Endothelial cell of umbilical vein (primary cell): ENCODE measurements around the gene TSPAN31. TPM values are rescaled to one million over a fixed set of nuclear protein-coding genes. Genes with fewer than 3 reads are reported as not detected.

Experiments
- BruUV-seq: library from RNA; stranded (reverse); fragments of 400-500 nt; replicated peaks from 2 replicates; lab custom pipeline; 2021; lab: Mats Ljungman, UMichigan
- CTCF ChIA-PET: fragments of 300-600, 350-600 bp; sonication (Branson Sonifier 250); formaldehyde crosslinking; loops from one replicate; lab custom pipeline; 2021; ENCODE audit warnings: antibody characterized with exemption, inconsistent platforms; lab: Charles Lee
- POLR2A ChIA-PET: fragments of 300-600, 350-600 bp; sonication (Branson Sonifier 250); formaldehyde crosslinking; loops from one replicate; lab custom pipeline; 2021; ENCODE audit warnings: antibody characterized with exemption, inconsistent platforms; lab: Charles Lee
- DNase-seq: peaks from one replicate; pipeline ENCODE4 v3.0.0-alpha.2; 2011; ENCODE audit warnings: low read depth, low spot score
- FAIRE-seq: peaks from 2 replicates; lab custom pipeline; 2011; peaks lifted over from hg19 to GRCh38; lab: Jason Lieb, UNC
- H2AFZ ChIP-seq: 2 replicates; pipeline ENCODE4 v1.6.0; 2012; ENCODE audit warnings: low read depth, low read length, control low read depth, inconsistent platforms
- H3K27ac ChIP-seq: 2 replicates; pipeline ENCODE4 v1.5.1; 2011; ENCODE audit warnings: low read depth, mild to moderate bottlenecking, control low read depth, low read length, moderate library complexity; ENCODE audit not compliant: insufficient read depth
- H3K27me3 ChIP-seq, 2 experiments: 2 replicates each; pipeline versions ENCODE4 v1.6.0 to v1.6.1; 2011; ENCODE audit warnings: low read length in 2 of 2, mixed read lengths in 1 of 2; ENCODE audit not compliant: control insufficient read depth in 2 of 2, insufficient read depth in 2 of 2
- H3K36me3 ChIP-seq, 2 experiments: 2 replicates in 1 of 2; 3 replicates in 1 of 2; pipeline ENCODE4 v1.5.1; 2011; ENCODE audit warnings: low read length in 2 of 2, mild to moderate bottlenecking in 1 of 2, moderate library complexity in 1 of 2; ENCODE audit not compliant: control insufficient read depth in 2 of 2, insufficient read depth in 2 of 2; ENCODE audit errors: extremely low read depth in 1 of 2
- H3K4me1 ChIP-seq: 3 replicates; pipeline ENCODE4 v1.5.1; 2011; ENCODE audit warnings: mild to moderate bottlenecking, low read length; ENCODE audit not compliant: control insufficient read depth, insufficient read depth; ENCODE audit errors: extremely low read depth
- H3K4me2 ChIP-seq: 2 replicates; pipeline ENCODE4 v1.6.1; 2011; ENCODE audit warnings: low read length, control low read depth, mixed read lengths; ENCODE audit not compliant: insufficient read depth
- H3K4me3 ChIP-seq, 3 experiments: fragments of 200-600 bp in 1 of 3; sonication (generic), shearing (Covaris generic) in 1 of 3; replicated peaks in 1 of 3; 2 replicates each; pipeline ENCODE4 v1.5.1; 2011 to 2016; ENCODE audit warnings: control low read depth in 3 of 3, low read length in 3 of 3, mild to moderate bottlenecking in 2 of 3, inconsistent platforms in 1 of 3, low read depth in 1 of 3, moderate library complexity in 1 of 3; ENCODE audit not compliant: insufficient read depth in 1 of 3
- H3K79me2 ChIP-seq: 2 replicates; pipeline ENCODE4 v1.6.0; 2012; ENCODE audit warnings: low read length, inconsistent platforms; ENCODE audit not compliant: control insufficient read depth, insufficient read depth
- H3K9ac ChIP-seq: replicated peaks from 2 replicates; pipeline ENCODE3; 2011; ENCODE audit warnings: low read length, control low read depth; ENCODE audit not compliant: insufficient read depth; ENCODE audit errors: extremely low read depth
- H3K9me1 ChIP-seq: replicated peaks from 3 replicates; pipeline ENCODE4 v1.6.0; 2011; ENCODE audit warnings: mild to moderate bottlenecking, low read length; ENCODE audit not compliant: control insufficient read depth, insufficient read depth; ENCODE audit errors: extremely low read depth
- H3K9me3 ChIP-seq: replicated peaks from 2 replicates; pipeline ENCODE4 v1.5.1; 2012; ENCODE audit warnings: low read length, inconsistent platforms; ENCODE audit not compliant: control insufficient read depth, insufficient read depth
- H4K20me1 ChIP-seq: replicated peaks from 2 replicates; pipeline ENCODE3; 2011; ENCODE audit warnings: mild to moderate bottlenecking, low read length; ENCODE audit not compliant: control insufficient read depth, insufficient read depth; ENCODE audit errors: extremely low read depth
- FOS ChIP-seq: IDR thresholded peaks from 2 replicates; pipeline ENCODE4 v1.6.1; 2011; ENCODE audit warnings: mild to moderate bottlenecking, low read length, moderate library complexity, borderline replicate concordance; ENCODE audit not compliant: insufficient read depth
- GATA2 ChIP-seq: IDR thresholded peaks from 2 replicates; pipeline ENCODE4 v1.7.0; 2011; ENCODE audit warnings: low read depth, mild to moderate bottlenecking, moderate library complexity, mixed read lengths, low read length; ENCODE audit not compliant: insufficient read length, insufficient read depth
- JUN ChIP-seq: IDR thresholded peaks from 2 replicates; pipeline ENCODE4 v1.6.1; 2011; ENCODE audit warnings: borderline replicate concordance, low read depth; ENCODE audit not compliant: insufficient read length, insufficient read depth
- MYC ChIP-seq: IDR thresholded peaks from one replicate; pipeline ENCODE4 v1.6.1; 2011; ENCODE audit warnings: mild to moderate bottlenecking, low read depth, low read length
- POLR2A ChIP-seq: IDR thresholded peaks from 2 replicates; pipeline ENCODE4 v1.6.1; 2012; ENCODE audit warnings: low read depth, mild to moderate bottlenecking, control low read depth, low read length
- POLR2AphosphoS5 ChIP-seq: IDR thresholded peaks from 2 replicates; pipeline ENCODE4 v1.6.1; 2012; ENCODE audit warnings: low read depth, mild to moderate bottlenecking, control low read depth, low read length, moderate library complexity; ENCODE audit not compliant: insufficient read depth
- dilution Hi-C: fragments of 300-500 bp; cut with MboI; formaldehyde crosslinking; loops from one replicate; pipeline ENCODE4 v1.15.0; 2019; ENCODE audit warnings: low sequenced_read_pairs; ENCODE audit not compliant: extremely low pct_ligation_motif_present
- intact Hi-C: fragments of 100-400 bp; cut with micrococcal nuclease; formaldehyde crosslinking; loops from one replicate; pipeline ENCODE4 v1.10.0; 2022
- polyA plus RNA-seq, 4 experiments: library from polyadenylated mRNA; depleted of rRNA in 3 of 4; stranded (reverse) in 3 of 4; unstranded in 1 of 4; fragments of >200 nt; gene quantifications; 2 replicates each; pipeline versions ENCODE4 v1.2.1 to v1.2.3, GENCODE V29; 2011 to 2012; ENCODE audit warnings: missing spikeins in 1 of 4
- total RNA-seq: library from RNA; stranded (reverse); gene quantifications from 2 replicates; pipeline ENCODE4 v1.2.3, GENCODE V29; 2021

The TSPAN31 gene
- total and polyA plus RNA-seq, 2 donors (not counting 3 experiments of a cell fraction or from before 2014, with no cell fraction given) = 15.0 to 43.9 TPM

DNA sequence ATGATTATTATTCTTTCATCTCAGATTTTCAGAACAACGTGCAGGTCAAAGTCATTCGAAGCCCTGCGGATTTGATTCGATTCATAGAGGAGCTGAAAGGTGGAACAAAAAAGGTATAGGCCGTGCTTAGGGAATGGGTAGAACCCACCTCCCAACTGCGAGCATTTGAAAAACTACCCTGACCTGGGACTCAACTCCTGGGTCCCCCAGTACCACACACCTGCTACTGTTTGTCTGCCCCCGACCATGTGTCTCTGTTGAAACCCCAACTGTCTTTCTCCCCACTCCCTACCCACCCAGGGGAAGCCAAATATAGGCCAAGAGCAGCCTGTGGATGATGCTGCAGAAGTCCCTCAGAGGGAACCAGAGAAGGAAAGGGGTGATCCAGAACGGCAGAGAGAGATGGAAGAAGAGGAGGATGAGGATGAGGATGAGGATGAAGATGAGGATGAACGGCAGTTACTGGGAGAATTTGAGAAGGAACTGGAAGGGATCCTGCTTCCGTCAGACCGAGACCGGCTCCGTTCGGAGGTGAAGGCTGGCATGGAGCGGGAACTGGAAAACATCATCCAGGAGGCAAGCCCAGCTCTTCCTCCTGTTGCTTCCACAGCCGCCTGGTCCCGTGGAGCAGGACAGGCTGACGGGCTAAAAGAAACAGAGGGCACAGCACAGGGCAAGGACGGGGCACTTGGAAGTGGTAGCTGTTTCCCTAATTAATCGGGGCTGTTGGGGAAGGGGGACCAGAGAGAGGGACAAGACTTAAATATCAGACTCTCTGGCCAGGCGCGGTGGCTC, 26.8 kb upstream of the TSPAN31 start:
- DNase-seq (no peak), FAIRE-seq (no peak)
- Histone ChIP-seq H3K9me3 (no peaks in the 10 kb centered on the region), H3K4me3 (no peak overlapping the region), H3K36me3 (peaks cover 0 to 41% of the 10 kb centered on the region in 2 experiments), H3K79me2 (no peaks in the 10 kb centered on the region), H3K27me3 (no peaks in the 10 kb centered on the region), H3K4me2 (no peak overlapping the region), H3K9ac (no peak overlapping the region), H4K20me1 (no peaks in the 10 kb centered on the region), H3K4me1 (no peaks in the 10 kb centered on the region), H3K9me1 (no peaks in the 10 kb centered on the region), H2AFZ (no peak overlapping the region), H3K27ac (no peak overlapping the region)
- dilution Hi-C loops = no loop called here
- no peak for TF ChIP-seq MYC
- TF ChIP-seq POLR2AphosphoS5 = no peak
- TF ChIP-seq JUN = no peak
- TF ChIP-seq POLR2A = no peak
- intact Hi-C loops = no loop called here
- CTCF ChIA-PET = interaction anchor here (0.7 to 1.2 kb wide), 2 partner anchors 24 to 135 kb away, joined by 4 read pairs; partner anchors contain the start of gene OS9
- BruUV-seq = TSS peak; percentile 3
- POLR2A ChIA-PET = no interaction called here

DNA sequence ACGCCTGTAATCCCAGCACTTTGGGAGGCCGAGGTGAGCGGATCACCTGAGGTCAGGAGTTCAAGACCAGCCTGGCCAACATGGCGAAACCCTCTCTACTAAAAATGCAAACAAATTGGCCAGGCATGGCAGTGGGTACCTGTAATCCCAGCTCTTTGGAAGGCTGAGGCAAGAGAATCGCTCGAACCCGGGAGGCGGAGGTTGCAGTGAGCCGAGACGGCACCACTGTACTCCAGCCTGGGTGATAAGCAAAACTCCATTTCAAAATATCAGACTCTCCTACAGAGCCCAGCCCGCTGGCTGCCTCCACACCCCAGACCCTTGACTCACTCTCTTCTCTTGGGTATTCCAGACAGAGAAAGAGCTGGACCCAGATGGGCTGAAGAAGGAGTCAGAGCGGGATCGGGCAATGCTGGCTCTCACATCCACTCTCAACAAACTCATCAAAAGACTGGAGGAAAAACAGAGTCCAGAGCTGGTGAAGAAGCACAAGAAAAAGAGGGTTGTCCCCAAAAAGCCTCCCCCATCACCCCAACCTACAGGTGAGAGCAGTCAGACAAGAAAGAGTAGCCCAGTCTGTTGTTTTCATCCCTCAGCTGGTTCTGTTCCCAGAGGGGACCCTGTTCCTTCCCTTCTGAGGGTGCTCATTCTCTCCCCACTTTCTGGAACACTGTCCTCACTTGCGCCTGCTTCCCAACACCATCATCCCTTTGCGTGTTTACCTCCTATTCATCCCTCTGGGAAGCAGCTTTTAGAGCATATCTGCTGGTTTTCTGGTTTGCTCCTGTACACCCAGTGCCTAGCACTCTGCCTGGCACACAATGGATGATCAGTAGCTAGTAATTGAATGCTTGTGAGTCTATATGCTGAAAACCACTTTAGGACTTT, 26.0 kb upstream of the TSPAN31 start:
- TF ChIP-seq FOS (no peak), GATA2 (no peak), JUN (no peak)
- DNase-seq = no peak

More for the DNA sequence above, 26.0 kb upstream of the TSPAN31 start:
- no peak overlapping the region for H3K9ac ChIP-seq
- ChIA-PET CTCF (interaction anchor here (1.2 kb wide), 1 partner anchor 25 kb away, joined by 4 read pairs; the partner anchor contains the start of gene OS9), POLR2A (no interaction called here)
- no peak overlapping the region for H3K4me2 ChIP-seq
- no peak overlapping the region for H3K27ac ChIP-seq
- peaks cover 0 to 38% of the 10 kb centered on the region in 2 experiments for H3K36me3 ChIP-seq
- no peak overlapping the region for H3K4me3 ChIP-seq
- intact Hi-C loops = no loop called here
- BruUV-seq = no TSS peak
- H3K9me1 ChIP-seq = no peaks in the 10 kb centered on the region
- no peaks in the 10 kb centered on the region for H3K9me3 ChIP-seq
- H2AFZ ChIP-seq = no peak overlapping the region
- H4K20me1 ChIP-seq = no peaks in the 10 kb centered on the region
- no peaks in the 10 kb centered on the region for H3K79me2 ChIP-seq
- no peak for FAIRE-seq
- no peaks in the 10 kb centered on the region for H3K27me3 ChIP-seq
- H3K4me1 ChIP-seq = no peaks in the 10 kb centered on the region
- dilution Hi-C loops = no loop called here
